HuH-7 (cell line): ENCODE results near the gene ATRN.
A peak's percentile ranks its signal among the peaks of the same experiment; 100 is the strongest.

ENCODE experiments used
- DNase-seq: peaks from one replicate; pipeline ENCODE4 v3.0.0; 2011; ENCODE audit warnings: low spot score

The ATRN gene

DNA sequence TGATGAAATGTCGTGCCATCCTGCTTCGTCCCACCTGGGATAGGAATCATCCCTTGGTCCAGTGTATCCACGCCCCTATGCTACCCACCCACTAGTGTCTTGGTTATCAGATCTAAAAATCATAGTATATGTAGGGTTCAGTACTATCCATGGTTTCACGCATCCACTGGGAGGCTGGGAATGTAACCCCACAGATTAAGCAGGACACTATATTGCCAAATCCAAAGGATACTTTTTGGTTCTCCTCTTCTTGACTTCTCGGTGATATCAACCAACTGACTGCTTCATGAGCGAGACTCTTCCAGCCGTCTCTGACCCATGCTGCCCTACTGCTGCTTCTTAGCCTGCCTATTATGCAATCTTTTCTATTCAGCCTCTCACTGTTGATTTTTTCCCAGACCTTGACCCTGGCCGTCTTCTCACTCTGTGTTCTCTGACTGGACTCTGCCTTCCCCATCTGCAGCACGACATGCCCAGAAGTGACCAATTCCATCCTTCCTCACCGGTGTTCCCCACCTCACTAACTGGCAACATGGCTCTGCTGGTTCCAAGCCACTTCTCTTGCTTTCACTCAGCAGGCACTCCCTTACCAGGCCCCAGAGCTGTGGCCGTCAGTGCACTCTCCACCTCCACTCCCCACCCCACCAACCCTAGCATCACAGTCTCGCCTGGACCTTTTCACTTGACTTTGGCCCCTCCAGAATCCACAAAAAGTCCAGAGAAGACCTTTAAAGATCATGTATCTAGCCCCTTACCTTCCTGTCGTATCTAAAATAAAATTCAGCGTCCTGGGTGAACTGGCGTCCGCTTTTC, 157.9 kb downstream of the ATRN start:
- peak; percentile 63 for DNase-seq

DNA sequence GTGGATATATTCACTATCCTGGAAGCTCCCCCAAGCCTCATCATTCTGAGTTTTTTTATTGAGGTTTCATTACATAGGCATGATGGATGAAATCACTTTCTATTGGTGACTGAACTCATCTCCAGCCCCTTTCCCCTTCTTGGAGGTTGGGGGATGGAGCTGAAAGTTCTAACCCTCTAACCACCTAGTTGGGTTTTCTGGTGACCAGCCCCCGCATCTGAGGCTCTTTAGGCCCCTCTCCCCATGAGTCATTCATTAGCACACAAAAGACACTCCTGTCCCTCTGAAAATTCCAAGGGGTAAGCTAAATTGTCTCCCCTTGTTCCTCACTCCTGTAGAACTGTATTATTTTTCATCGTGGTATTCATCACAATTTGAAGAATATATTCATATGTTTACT, 159.1 kb downstream of the ATRN start:
- no peak for DNase-seq

GRCh38 chr20:3630429-3630828, 159.6 kb downstream of the ATRN start:
- DNase-seq = no peak

GRCh38 chr20:3631534-3631933, 160.7 kb downstream of the ATRN start:
- no peak for DNase-seq

DNA sequence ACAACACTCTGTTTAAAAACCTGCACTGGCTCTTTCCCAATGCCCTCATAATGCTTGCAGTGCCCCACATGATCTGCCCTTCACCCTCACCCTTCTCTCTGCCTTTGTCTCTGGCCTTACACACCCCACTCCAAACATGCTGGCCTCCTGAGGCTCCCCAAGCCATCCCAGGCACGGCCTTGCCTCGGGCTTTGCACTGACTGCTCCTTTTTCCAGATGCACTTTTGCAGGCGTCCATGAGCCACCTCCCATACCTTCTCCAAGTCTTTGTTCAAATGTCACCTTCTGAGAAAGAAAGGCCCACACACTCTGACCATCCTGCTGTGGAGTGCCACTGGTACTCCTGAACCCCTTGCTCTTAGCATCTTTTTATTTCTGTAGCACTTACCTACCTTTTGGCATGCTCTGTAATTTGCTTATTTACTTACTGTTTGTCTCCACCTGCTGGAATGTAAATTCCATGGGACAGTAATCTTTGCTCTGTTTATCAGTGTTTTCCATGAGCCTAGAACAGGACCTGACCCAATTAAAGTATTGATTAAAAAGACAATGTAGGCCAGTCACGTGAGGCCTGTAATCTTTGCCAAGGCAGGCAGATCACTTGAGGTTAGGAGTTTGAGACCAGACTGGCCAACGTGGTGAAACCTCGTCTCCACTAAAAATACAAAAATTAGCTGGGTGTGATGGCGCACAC, 161.6 kb downstream of the ATRN start:
- DNase-seq = no peak

DNA sequence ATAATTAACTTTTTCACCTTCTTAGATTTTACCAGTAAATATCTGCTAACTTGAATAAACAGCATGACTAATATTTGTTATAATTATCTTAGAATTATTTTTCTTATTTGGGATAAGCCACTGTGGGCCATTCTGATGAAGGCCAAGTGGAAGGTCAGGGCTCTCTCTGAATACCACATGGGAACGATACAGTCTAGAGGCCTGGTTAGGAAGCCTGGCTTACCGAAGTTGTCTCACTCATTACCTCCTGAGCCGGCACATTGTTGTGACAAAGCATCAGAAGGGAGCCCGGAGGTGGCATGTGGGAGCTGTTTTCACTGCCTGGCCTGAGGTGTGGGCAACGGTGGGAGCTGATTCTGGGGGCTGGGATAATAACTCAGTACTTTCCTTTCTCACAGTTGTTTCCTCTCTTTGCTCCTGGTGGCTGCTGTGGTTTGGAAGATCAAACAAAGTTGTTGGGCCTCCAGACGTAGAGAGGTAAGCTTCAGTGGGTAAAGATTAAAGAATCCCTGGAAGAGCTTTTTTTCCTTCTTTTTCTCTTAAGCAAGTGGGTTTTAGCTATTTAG, 163.2 kb downstream of the ATRN start:
- DNase-seq = no peak

GRCh38 chr20:3635346-3635745, 164.5 kb downstream of the ATRN start:
- DNase-seq = no peak

DNA sequence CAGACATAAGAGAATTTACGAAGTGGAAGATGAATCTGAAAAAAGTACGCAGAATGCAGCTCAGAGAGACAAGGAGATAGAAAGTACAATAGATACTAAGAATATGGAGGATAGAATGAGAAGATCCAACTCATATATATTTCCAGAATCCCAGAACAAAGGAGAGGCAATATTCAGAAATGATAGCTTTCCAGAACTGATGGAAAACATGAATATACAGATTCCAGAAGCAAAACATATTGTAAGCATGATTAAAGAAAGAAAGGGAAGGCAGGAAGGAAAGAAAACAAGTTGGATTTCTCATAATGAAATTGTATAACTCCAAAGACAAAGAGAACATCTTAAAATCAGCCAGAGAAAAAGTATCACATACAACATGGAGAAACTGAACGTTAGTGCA, 169.4 kb downstream of the ATRN start:
- no peak for DNase-seq

DNA sequence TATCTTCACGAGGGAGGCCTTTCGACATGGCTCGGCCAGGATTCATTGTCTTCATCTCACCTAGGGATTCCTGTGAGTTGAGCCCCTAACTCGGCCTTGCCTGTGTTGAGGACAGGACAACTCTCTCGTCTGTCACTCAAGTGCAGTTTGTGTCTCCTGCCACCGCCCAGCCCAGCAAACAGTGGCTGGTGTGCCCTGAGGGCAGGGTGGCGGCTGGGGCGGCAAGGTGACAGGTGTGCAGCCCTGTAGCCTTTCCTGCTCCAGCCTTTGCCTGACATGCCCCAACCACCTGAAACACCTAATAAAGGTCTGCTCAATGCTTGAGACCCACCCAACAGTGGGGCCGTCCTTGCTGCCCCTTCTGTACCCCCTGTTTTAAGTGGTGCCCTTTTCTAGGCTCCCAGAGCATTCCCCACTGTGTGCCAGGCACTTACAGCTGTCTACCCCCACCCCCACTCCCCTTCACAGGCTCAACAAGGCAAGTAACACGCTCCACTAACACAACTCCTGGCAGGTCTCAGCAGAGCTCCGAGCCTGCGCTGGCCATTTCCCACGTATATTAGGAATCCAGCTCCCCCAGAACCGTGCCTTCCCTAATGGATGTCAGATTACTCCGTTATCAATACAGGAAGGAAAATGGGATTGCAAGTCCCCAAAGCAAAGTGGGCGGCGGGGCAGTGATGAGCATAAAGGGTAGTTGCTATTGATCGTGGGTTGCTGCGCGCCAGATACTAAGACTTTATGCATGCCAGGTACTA, 174.7 kb downstream of the ATRN start:
- no peak for DNase-seq

- DNase-seq = no peak
Observed at GRCh38 chr20:3646067-3646440, 175.2 kb downstream of the ATRN start.

GRCh38 chr20:3646651-3647050, 175.8 kb downstream of the ATRN start:
- no peak for DNase-seq

- no peak for DNase-seq
Observed at GRCh38 chr20:3647473-3647872, 176.7 kb downstream of the ATRN start.

- no peak for DNase-seq
Observed at GRCh38 chr20:3648951-3649350, 178.1 kb downstream of the ATRN start.

DNA sequence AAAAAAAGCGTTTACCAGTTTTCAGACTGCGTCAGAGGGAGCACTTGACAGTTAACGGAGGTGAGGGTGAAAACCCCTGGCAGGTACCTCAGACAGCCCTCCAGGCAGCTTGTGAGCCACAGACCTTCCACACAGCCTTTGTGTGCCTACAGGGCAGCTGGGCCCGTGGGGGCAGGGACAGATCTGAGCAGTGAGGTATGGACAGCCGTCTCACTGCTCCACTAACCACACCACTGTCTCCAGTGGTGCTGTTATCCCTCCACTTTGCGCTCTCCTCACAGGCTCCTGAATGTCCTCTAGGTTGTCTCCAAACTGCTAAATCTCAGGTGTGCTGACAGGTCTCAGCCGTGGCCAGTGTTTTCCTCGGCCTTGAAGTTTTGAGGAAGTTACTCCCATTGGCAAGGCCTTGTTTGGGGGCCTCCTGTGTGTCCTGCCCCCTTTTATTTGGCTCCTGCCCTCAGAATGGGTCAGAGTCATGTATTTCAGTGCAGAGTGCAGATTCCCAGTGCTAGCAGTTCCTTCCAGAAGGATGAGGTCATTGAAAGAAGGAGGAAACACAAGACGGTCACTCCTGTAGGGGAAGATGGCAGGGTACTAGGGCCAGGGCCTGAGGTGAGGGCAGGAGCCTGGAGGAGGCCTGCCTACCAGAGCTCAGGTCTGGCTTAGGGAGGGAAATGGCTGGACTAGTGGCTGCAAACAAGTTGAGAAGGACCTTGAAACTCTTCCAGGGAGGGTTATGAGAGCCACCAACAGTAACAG, 180.6 kb downstream of the ATRN start:
- DNase-seq = no peak

GRCh38 chr20:3652221-3652620, 181.4 kb downstream of the ATRN start:
- DNase-seq = no peak

DNA sequence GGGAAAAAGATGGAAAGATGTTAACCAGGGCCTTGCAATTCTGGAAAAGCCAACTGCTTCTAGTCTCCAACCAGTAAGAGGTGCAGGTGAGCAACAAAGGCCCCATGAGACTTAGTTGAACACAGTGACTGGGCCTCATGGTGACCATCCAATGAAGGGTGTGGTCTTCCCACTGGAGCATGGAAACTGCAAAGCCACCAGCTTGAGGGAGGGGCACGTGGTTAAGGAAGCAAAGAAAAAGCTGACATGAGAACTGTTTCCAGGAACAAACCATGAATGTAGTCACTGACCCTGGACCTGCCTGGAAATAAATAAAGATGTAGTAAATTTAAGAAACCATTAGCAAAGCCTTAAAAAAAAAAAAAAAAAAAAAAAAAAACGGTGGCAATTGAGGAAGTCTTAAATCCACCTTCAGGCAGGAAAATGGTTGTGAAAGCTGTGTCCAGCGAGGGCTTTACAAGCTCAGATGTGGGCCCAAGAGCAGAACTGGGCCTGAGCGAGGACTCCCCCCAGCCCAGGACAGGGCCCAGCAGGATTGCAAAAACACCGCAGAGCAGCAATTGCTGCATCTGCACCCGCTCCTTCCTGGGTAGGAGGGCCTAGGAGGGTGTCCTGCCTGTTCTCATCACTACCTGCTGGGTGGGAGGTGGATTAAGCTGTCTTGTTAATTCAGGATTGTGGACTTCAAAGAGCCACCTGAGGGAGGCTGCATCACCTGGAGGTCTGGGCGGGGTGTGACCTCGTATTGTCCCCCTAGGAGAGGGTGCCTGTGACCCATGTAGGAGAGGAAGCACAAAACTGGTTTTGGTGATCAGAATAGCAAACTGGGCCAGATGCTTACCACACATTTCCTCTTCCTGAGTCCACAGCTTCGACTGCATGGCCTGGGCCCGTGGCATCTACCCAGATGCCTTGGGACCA, 182.1 kb downstream of the ATRN start:
- no peak for DNase-seq

GRCh38 chr20:3653921-3654320, 183.1 kb downstream of the ATRN start:
- no peak for DNase-seq

DNA sequence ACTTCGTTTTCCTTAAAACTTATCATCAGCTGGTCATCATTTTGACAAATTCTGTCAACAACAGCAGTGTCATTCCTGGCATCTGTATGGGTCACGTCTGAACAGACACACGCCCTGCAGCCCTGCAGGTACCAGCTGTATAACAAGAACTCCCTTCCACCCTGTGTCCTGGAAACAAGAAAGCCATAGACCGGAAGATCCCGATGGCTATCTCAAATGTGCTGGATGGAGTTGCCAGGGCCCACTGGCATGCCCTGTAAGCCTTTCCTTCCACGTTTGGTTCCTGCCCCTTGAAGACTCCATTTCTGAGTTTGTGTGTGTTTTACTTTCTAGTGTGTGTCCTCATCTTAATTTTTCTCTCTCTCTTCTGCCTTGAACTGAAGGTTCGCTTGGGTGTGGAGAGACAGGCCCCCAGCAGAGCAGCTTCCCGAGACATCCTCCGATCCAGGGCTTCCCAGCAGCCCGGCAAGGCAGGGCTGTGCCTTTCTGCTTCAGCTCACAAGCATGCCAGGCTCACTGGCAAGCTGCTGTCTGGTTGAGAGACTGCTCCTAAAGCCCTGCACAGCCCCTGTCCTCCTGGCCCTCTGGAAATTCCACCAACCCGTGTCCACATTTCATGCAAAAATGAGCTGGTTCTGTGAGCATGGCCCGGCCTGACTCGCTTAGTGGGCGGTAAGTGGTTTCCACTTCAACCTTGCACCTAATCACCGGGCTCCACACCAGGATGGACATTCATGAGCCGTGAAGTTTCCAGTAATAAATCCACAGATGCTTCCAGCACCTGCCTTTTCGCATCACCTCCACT, 183.7 kb downstream of the ATRN start:
- no peak for DNase-seq

GRCh38 chr20:3655131-3655405, 184.2 kb downstream of the ATRN start:
- no peak for DNase-seq

- DNase-seq = no peak
Observed at GRCh38 chr20:3658019-3658715, 187.3 kb downstream of the ATRN start.
